A673 (cell line): ENCODE measurements around the gene TP53BP2. TPM values are rescaled to one million over a fixed set of nuclear protein-coding genes. Genes with fewer than 3 reads are reported as not detected.

ENCODE experiments used
- BruUV-seq: library from RNA; stranded (reverse); fragments of 400-500 nt; replicated peaks from 2 replicates; lab custom pipeline; 2021; lab: Mats Ljungman, UMichigan
- CTCF ChIA-PET: fragments of 300-600 bp; sonication (Branson Sonifier 250); formaldehyde crosslinking; loops from one replicate; lab custom pipeline; 2022; ENCODE audit warnings: antibody characterized with exemption; lab: Charles Lee
- POLR2A ChIA-PET: fragments of 300-600 bp; sonication (Branson Sonifier 250); formaldehyde crosslinking; loops from one replicate; lab custom pipeline; 2022; ENCODE audit warnings: antibody characterized with exemption; ENCODE audit not compliant: low non-redundant PET; lab: Charles Lee
- DNase-seq: peaks from one replicate; pipeline ENCODE4 v3.0.0-alpha.2; 2015; ENCODE audit warnings: low spot score
- H3K27ac ChIP-seq: fragments of 200-600 bp; sonication (generic); 2 replicates; pipeline ENCODE4 v1.5.1; 2016; ENCODE audit warnings: mixed run types, low read depth, mild to moderate bottlenecking, mixed read lengths, antibody characterized with exemption, low read length; ENCODE audit not compliant: poor library complexity, severe bottlenecking
- H3K27me3 ChIP-seq: fragments of 200-600 bp; sonication (generic); replicated peaks from 2 replicates; pipeline ENCODE4 v1.6.1; 2017; ENCODE audit warnings: mixed run types, low read depth, mild to moderate bottlenecking, mixed read lengths, antibody characterized with exemption, low read length; ENCODE audit not compliant: insufficient read depth, poor library complexity
- H3K36me3 ChIP-seq: fragments of 200-600 bp; sonication (generic); 2 replicates; pipeline ENCODE4 v1.6.1; 2016; ENCODE audit warnings: mixed run types, mild to moderate bottlenecking, mixed read lengths, antibody characterized with exemption, low read length; ENCODE audit not compliant: insufficient read depth, poor library complexity, severe bottlenecking
- H3K4me1 ChIP-seq: fragments of 200-600 bp; sonication (generic); 2 replicates; pipeline ENCODE4 v1.6.1; 2017; ENCODE audit warnings: mixed run types, mild to moderate bottlenecking, mixed read lengths, antibody characterized with exemption, low read length; ENCODE audit not compliant: insufficient read depth, poor library complexity, severe bottlenecking
- H3K4me3 ChIP-seq: fragments of 200-600 bp; sonication (generic); 2 replicates; pipeline ENCODE4 v1.5.1; 2016; ENCODE audit warnings: low read depth, mixed run types, mild to moderate bottlenecking, mixed read lengths, low read length; ENCODE audit not compliant: poor library complexity, severe bottlenecking
- H3K9me3 ChIP-seq: fragments of 200-600 bp; sonication (generic); 2 replicates; pipeline ENCODE4 v1.6.1; 2016; ENCODE audit warnings: mixed run types, low read depth, mild to moderate bottlenecking, mixed read lengths, antibody characterized with exemption, low read length; ENCODE audit not compliant: poor library complexity, severe bottlenecking
- EZH2 ChIP-seq: fragments of 200-600 bp; sonication (generic); IDR thresholded peaks from 2 replicates; pipeline ENCODE4 v1.6.1; 2017; ENCODE audit warnings: borderline replicate concordance, low read depth, mild to moderate bottlenecking, mixed read lengths, antibody characterized with exemption, low read length; ENCODE audit not compliant: poor library complexity, severe bottlenecking
- intact Hi-C: fragments of 100-400 bp; cut with micrococcal nuclease; formaldehyde crosslinking; loops from one replicate; pipeline ENCODE4 v1.10.0; 2022; ENCODE audit not compliant: unreplicated experiment
- total RNA-seq: library from RNA; stranded (reverse); gene quantifications from 2 replicates; pipeline ENCODE4 v1.2.3, GENCODE V29; 2021
- TF ChIP-seq, protein P1 (sequence below): fragments of 300-800, 200-600 bp; sonication (generic); conservative IDR thresholded peaks from 2 replicates; pipeline ENCODE4 v1.5.1; 2017; ENCODE audit warnings: low read depth, mild to moderate bottlenecking, antibody characterized with exemption, low read length, moderate library complexity, mixed read lengths

Gene TP53BP2
- total RNA-seq, 1 experiment from 2014 or later, result 93.3 TPM

DNA sequence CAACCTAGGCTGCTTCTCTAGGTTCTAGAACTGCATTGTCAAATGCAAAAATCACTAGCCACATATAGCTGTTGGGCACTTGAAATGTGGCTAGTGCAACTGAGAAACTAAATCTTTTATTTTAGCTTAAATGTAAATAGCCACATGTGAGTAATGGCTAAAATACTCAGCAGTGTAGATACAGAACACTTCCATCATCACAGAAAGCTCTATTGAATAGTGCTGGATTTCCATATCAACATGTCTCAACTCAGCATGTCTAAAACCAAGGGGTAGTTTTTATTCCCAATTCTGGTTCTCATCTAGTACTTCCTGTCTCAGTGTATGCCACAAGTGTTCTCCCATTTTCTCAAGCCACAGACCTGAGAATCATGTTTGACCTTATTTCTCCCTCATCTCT is 7.5 kb upstream of the TP53BP2 start:
- Histone ChIP-seq H3K9me3 (no peaks in the 10 kb centered on the region), H3K27me3 (no peaks in the 10 kb centered on the region), H3K4me3 (no peak overlapping the region), H3K4me1 (no peaks in the 10 kb centered on the region), H3K27ac (no peak overlapping the region), H3K36me3 (no peaks in the 10 kb centered on the region)
- no peak for TF ChIP-seq EZH2
- TF ChIP-seq, protein P1, sequence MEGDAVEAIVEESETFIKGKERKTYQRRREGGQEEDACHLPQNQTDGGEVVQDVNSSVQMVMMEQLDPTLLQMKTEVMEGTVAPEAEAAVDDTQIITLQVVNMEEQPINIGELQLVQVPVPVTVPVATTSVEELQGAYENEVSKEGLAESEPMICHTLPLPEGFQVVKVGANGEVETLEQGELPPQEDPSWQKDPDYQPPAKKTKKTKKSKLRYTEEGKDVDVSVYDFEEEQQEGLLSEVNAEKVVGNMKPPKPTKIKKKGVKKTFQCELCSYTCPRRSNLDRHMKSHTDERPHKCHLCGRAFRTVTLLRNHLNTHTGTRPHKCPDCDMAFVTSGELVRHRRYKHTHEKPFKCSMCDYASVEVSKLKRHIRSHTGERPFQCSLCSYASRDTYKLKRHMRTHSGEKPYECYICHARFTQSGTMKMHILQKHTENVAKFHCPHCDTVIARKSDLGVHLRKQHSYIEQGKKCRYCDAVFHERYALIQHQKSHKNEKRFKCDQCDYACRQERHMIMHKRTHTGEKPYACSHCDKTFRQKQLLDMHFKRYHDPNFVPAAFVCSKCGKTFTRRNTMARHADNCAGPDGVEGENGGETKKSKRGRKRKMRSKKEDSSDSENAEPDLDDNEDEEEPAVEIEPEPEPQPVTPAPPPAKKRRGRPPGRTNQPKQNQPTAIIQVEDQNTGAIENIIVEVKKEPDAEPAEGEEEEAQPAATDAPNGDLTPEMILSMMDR, result no peak
- intact Hi-C loops, result no loop called here
- no peak for DNase-seq
- POLR2A ChIA-PET, result no interaction called here
- BruUV-seq, result no TSS peak
- CTCF ChIA-PET, result no interaction called here

GRCh38 chr1:223852337-223852736 is 6.6 kb upstream of the TP53BP2 start:
- TF ChIP-seq EZH2, result no peak
- TF ChIP-seq, protein P1, result no peak
- BruUV-seq, result no TSS peak
- intact Hi-C loops, result no loop called here

GRCh38 chr1:223849352-223850254 is 3.9 kb upstream of the TP53BP2 start:
- ChIA-PET POLR2A (interaction anchor here (0.5 kb wide), 1 partner anchor 1529 kb away, joined by 3 read pairs; no protein-coding TSS in a partner anchor), CTCF (no interaction called here)
- TF ChIP-seq EZH2, result no peak
- TF ChIP-seq, protein P1, result no peak
- no TSS peak for BruUV-seq
- Histone ChIP-seq H3K4me3 (no peak overlapping the region), H3K27me3 (no peaks in the 10 kb centered on the region), H3K4me1 (no peaks in the 10 kb centered on the region), H3K36me3 (no peaks in the 10 kb centered on the region), H3K27ac (no peak overlapping the region), H3K9me3 (no peaks in the 10 kb centered on the region)
- DNase-seq, result no peak
- intact Hi-C loops, result no loop called here

More at GRCh38 chr1:223852337-223852736, 6.6 kb upstream of the TP53BP2 start:
- no peaks in the 10 kb centered on the region for H3K36me3 ChIP-seq
- H3K27me3 ChIP-seq, result no peaks in the 10 kb centered on the region
- no peak overlapping the region for H3K4me3 ChIP-seq
- ChIA-PET POLR2A (no interaction called here), CTCF (no interaction called here)
- H3K9me3 ChIP-seq, result no peaks in the 10 kb centered on the region
- no peak overlapping the region for H3K27ac ChIP-seq
- H3K4me1 ChIP-seq, result no peaks in the 10 kb centered on the region
- no peak for DNase-seq
